ENCODE measurements around the gene PPIG. TPM values are rescaled to one million over a fixed set of nuclear protein-coding genes. Genes with fewer than 3 reads are reported as not detected.

Gene PPIG
- total RNA-seq, 1 experiment from 2014 or later, result 20.9 TPM

DNA sequence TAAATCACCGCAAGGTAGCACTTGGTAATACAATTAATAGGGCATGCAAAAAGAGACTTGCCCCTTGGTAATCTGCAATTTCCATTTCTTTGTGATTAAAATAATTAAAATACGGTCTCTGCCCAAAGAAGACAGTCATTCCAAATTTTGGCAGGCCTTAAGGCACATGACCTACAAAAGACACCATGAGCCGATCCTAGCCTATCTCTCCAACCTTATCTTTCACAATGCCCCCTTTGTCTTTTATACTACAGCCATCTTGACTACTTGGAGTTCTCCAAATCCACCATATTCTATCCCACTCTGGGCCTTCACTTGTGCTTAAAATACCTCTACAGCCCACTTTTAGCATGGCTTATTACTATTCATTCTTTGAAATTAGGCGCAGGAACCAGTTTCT is 86.8 kb downstream of the PPIG start:
- no peaks in the 10 kb centered on the region for H3K36me3 ChIP-seq (ENCODE audit: low read depth, low read length)
- no peaks in the 10 kb centered on the region for H3K9me3 ChIP-seq (ENCODE audit: low read length)
- no peaks in the 10 kb centered on the region for H3K79me2 ChIP-seq (ENCODE audit: low read length)
- H3K27ac ChIP-seq (ENCODE audit: low read length), result no peak overlapping the region
- no peaks in the 10 kb centered on the region; the same call in 1 of the 2 replicates for H3K9me2 ChIP-seq (replicated peaks; ENCODE audit: low read length)
- no peak overlapping the region for H3K4me3 ChIP-seq (ENCODE audit: low read length)
- ChIA-PET POLR2A (ENCODE audit: unreplicated experiment) (no interaction called here), CTCF (no interaction called here)
- H3K4me2 ChIP-seq (ENCODE audit: low read length), result no peak overlapping the region
- H3F3A ChIP-seq (ENCODE audit: low read length, unreplicated experiment), result no peaks in the 10 kb centered on the region
- no TSS peak for BruUV-seq (replicated peaks)
- no peak overlapping the region for H3K9ac ChIP-seq (ENCODE audit: low read length)
- no peaks in the 10 kb centered on the region for H3K27me3 ChIP-seq (ENCODE audit: low read length)
- no peak overlapping the region for H2AFZ ChIP-seq (ENCODE audit: low read length)
- TF ChIP-seq EZH2 (IDR thresholded peaks at IDR 0.05; ENCODE audit: low read length, unreplicated experiment), result no peak
- no peak for TF ChIP-seq EZH2phosphoT487 (IDR thresholded peaks at IDR 0.05; ENCODE audit: borderline replicate concordance, low read length)
- TF ChIP-seq, protein P1, sequence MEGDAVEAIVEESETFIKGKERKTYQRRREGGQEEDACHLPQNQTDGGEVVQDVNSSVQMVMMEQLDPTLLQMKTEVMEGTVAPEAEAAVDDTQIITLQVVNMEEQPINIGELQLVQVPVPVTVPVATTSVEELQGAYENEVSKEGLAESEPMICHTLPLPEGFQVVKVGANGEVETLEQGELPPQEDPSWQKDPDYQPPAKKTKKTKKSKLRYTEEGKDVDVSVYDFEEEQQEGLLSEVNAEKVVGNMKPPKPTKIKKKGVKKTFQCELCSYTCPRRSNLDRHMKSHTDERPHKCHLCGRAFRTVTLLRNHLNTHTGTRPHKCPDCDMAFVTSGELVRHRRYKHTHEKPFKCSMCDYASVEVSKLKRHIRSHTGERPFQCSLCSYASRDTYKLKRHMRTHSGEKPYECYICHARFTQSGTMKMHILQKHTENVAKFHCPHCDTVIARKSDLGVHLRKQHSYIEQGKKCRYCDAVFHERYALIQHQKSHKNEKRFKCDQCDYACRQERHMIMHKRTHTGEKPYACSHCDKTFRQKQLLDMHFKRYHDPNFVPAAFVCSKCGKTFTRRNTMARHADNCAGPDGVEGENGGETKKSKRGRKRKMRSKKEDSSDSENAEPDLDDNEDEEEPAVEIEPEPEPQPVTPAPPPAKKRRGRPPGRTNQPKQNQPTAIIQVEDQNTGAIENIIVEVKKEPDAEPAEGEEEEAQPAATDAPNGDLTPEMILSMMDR (conservative IDR thresholded peaks at IDR 0.05; ENCODE audit: low read depth, low read length), result no peak
- ATAC-seq (no peak), DNase-seq (no peak)
- H4K20me1 ChIP-seq (ENCODE audit: low read length), result no peaks in the 10 kb centered on the region
- no peaks in the 10 kb centered on the region for H3K4me1 ChIP-seq (ENCODE audit: insufficient read depth, low read length)
- intact Hi-C loops (cut with micrococcal nuclease), result no loop called here

DNA sequence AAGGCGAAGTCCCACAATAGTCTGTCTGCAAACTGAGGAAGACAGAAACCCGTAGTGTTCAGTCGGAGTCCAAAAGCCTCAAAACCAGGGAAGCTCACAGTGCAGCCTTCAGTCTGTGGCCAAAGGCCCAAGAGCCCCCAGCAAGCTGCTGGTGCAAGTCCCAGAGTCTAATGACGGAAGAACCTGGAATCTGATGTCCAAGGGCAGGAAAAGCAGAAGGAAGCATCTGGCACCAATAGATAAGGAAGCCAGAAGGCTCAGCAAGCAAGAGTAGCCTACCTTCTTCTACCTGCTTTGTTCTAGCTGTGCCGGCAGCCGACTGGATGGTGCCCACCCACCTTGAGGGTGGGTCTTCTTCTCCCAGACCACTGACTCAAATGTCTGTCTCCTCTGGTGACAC is 88.3 kb downstream of the PPIG start:
- Histone ChIP-seq H3K79me2 (ENCODE audit: low read length) (no peaks in the 10 kb centered on the region), H3K27me3 (ENCODE audit: low read length) (no peaks in the 10 kb centered on the region), H3K27ac (ENCODE audit: low read length) (no peak overlapping the region), H3K9ac (ENCODE audit: low read length) (no peak overlapping the region), H3K4me2 (ENCODE audit: low read length) (no peak overlapping the region), H3K9me3 (ENCODE audit: low read length) (no peaks in the 10 kb centered on the region), H3K4me1 (ENCODE audit: insufficient read depth, low read length) (no peaks in the 10 kb centered on the region), H3K9me2 (replicated peaks; ENCODE audit: low read length) (no peaks in the 10 kb centered on the region), H3K36me3 (ENCODE audit: low read depth, low read length) (no peaks in the 10 kb centered on the region), H4K20me1 (ENCODE audit: low read length) (no peaks in the 10 kb centered on the region), H3F3A (ENCODE audit: low read length, unreplicated experiment) (no peaks in the 10 kb centered on the region), H2AFZ (ENCODE audit: low read length) (no peak overlapping the region), H3K4me3 (ENCODE audit: low read length) (no peak overlapping the region)
- POLR2A ChIA-PET (ENCODE audit: unreplicated experiment), result no interaction called here
- CTCF ChIA-PET, result no interaction called here
- DNase-seq (no peak), ATAC-seq (no peak)
- BruUV-seq (replicated peaks), result no TSS peak
- intact Hi-C loops (cut with micrococcal nuclease), result no loop called here
- TF ChIP-seq EZH2 (IDR thresholded peaks at IDR 0.05; ENCODE audit: low read length, unreplicated experiment) (no peak), EZH2phosphoT487 (IDR thresholded peaks at IDR 0.05; ENCODE audit: borderline replicate concordance, low read length) (no peak)
- TF ChIP-seq, protein P1 (conservative IDR thresholded peaks at IDR 0.05; ENCODE audit: low read depth, low read length), result no peak

DNA sequence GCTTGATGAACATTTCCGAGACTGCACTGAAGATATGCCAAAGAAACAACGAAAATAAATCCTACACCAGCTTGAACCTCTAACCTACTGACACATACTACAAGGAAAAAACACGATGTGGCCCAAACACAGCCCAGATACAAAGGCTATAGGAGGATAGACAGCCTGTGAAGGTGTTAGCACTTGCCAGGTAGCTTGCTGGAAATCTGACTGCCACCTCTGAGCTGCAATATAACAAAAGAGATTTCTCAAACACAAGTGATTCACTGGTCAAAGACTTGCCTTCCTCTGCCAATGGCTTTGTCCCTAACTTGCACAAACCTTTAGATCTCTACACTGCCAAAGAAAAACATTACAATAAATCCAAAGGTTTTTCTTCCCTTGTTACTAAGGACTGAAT is 89.0 kb downstream of the PPIG start:
- Histone ChIP-seq H3K9me3 (ENCODE audit: low read length) (no peaks in the 10 kb centered on the region), H3K79me2 (ENCODE audit: low read length) (no peaks in the 10 kb centered on the region), H3K9me2 (replicated peaks; ENCODE audit: low read length) (no peaks in the 10 kb centered on the region), H3K4me2 (ENCODE audit: low read length) (no peak overlapping the region), H4K20me1 (ENCODE audit: low read length) (no peaks in the 10 kb centered on the region), H3F3A (ENCODE audit: low read length, unreplicated experiment) (no peaks in the 10 kb centered on the region), H3K27me3 (ENCODE audit: low read length) (no peaks in the 10 kb centered on the region), H3K27ac (ENCODE audit: low read length) (no peak overlapping the region), H3K4me1 (ENCODE audit: insufficient read depth, low read length) (no peaks in the 10 kb centered on the region), H3K4me3 (ENCODE audit: low read length) (no peak overlapping the region), H2AFZ (ENCODE audit: low read length) (no peak overlapping the region), H3K9ac (ENCODE audit: low read length) (no peak overlapping the region), H3K36me3 (ENCODE audit: low read depth, low read length) (no peaks in the 10 kb centered on the region)
- POLR2A ChIA-PET (ENCODE audit: unreplicated experiment), result no interaction called here
- ATAC-seq (no peak), DNase-seq (no peak)
- BruUV-seq (replicated peaks), result no TSS peak
- intact Hi-C loops (cut with micrococcal nuclease), result no loop called here
- no peak for TF ChIP-seq EZH2phosphoT487 (IDR thresholded peaks at IDR 0.05; ENCODE audit: borderline replicate concordance, low read length)
- TF ChIP-seq, protein P1 (conservative IDR thresholded peaks at IDR 0.05; ENCODE audit: low read depth, low read length), result no peak
- TF ChIP-seq EZH2 (IDR thresholded peaks at IDR 0.05; ENCODE audit: low read length, unreplicated experiment), result no peak
- CTCF ChIA-PET, result no interaction called here
